ENCODE data around the gene MTIF3. TPM values are rescaled to one million over a fixed set of nuclear protein-coding genes. Genes with fewer than 3 reads are reported as not detected.

The MTIF3 gene
- total RNA-seq, 1 donor, result 66.1 TPM

GRCh38 chr13:27421101-27421871 is 29.1 kb downstream of the MTIF3 start:
- no peak overlapping the region for H3K4me3 ChIP-seq (ENCODE audit: low read depth, low read length)
- DNase-seq (ENCODE audit: low read depth), result no peak
- TF ChIP-seq CTCF (IDR thresholded peaks at IDR 0.05; ENCODE audit: insufficient read depth, low read depth, low read length), result no peak

GRCh38 chr13:27419328-27419727 is 31.0 kb downstream of the MTIF3 start:
- DNase-seq (ENCODE audit: low read depth), result no peak
- H3K4me3 ChIP-seq (ENCODE audit: low read depth, low read length), result no peak overlapping the region
- no peak for TF ChIP-seq CTCF (IDR thresholded peaks at IDR 0.05; ENCODE audit: insufficient read depth, low read depth, low read length)

GRCh38 chr13:27415116-27415515 is 35.2 kb downstream of the MTIF3 start:
- no peak for TF ChIP-seq CTCF (IDR thresholded peaks at IDR 0.05; ENCODE audit: insufficient read depth, low read depth, low read length)
- DNase-seq (ENCODE audit: low read depth), result no peak
- no peak overlapping the region for H3K4me3 ChIP-seq (ENCODE audit: low read depth, low read length)

- no peak for TF ChIP-seq CTCF (IDR thresholded peaks at IDR 0.05; ENCODE audit: insufficient read depth, low read depth, low read length)
- no peak overlapping the region for H3K4me3 ChIP-seq (ENCODE audit: low read depth, low read length)
- no peak for DNase-seq (ENCODE audit: low read depth)
Observed at GRCh38 chr13:27411341-27411740, 39.0 kb downstream of the MTIF3 start.

- TF ChIP-seq CTCF (IDR thresholded peaks at IDR 0.05; ENCODE audit: insufficient read depth, low read depth, low read length), result no peak
- H3K4me3 ChIP-seq (ENCODE audit: low read depth, low read length), result no peak overlapping the region
- no peak for DNase-seq (ENCODE audit: low read depth)
Observed at GRCh38 chr13:27409013-27409412, 41.4 kb downstream of the MTIF3 start.

GRCh38 chr13:27408074-27408473 is 42.3 kb downstream of the MTIF3 start:
- H3K4me3 ChIP-seq (ENCODE audit: low read depth, low read length), result no peak overlapping the region
- TF ChIP-seq CTCF (IDR thresholded peaks at IDR 0.05; ENCODE audit: insufficient read depth, low read depth, low read length), result no peak
- DNase-seq (ENCODE audit: low read depth), result no peak
